GM19328 (cell line): Measurements from ENCODE around the gene CTSS.
"Not testable (repeated sequence)": the region's sequence is repeated elsewhere in the genome, so short reads cannot be mapped to it uniquely, and the experiment has no call there.

ENCODE experiments used
- ATAC-seq: cut with Tn5 transposase; IDR thresholded peaks from one replicate; pipeline ENCODE4 v1.9.1; 2021; ENCODE audit warnings: mild to moderate bottlenecking, moderate library complexity; ENCODE audit not compliant: unreplicated experiment

Gene CTSS

DNA sequence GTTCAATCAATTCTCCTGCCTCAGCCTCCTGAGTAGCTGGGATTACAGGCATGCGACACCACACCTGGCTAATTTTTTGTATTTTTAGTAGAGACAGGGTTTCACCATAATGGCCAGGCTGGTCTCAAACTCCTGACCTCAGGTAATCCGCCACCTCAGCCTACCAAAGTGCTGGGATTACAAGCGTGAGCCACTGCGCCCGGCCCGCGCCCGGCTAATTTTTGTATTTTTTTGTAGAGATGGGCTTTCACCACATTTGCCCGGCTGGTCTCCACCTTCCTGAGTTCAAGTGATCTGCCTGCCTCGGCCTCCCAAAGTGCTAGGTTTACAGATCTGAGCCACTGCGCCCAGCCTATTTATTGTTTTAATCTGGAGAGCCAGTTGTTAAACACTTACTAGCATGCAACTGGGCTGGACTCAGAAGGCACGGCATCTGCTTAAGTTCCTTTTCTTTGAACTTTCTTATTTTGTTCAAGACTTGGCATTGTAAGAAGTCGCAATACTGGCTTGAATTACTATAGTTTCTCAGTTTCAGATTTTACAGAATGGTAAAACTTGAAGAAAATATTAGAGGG lies 10.4 kb upstream of the CTSS start:
- not testable (repeated sequence) for ATAC-seq

DNA sequence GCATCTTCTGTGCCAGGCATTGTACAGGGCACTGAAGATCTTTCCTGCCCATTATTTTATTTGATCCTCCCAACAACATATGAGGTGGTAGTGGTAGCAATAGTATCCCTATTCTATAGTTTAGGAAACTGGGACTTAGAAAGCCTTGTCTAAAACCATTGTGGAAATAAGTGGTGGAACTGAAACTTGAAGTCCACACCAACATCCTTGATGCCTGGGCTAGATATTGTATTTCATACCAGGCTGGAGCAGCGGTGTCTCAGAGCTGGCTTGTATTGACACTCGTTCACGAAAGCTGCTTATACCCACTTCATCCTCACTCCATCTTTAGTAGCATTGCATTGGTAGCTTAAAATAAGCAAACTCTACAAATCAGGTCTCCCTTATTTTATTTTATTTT lies 9.7 kb upstream of the CTSS start:
- no peak for ATAC-seq

DNA sequence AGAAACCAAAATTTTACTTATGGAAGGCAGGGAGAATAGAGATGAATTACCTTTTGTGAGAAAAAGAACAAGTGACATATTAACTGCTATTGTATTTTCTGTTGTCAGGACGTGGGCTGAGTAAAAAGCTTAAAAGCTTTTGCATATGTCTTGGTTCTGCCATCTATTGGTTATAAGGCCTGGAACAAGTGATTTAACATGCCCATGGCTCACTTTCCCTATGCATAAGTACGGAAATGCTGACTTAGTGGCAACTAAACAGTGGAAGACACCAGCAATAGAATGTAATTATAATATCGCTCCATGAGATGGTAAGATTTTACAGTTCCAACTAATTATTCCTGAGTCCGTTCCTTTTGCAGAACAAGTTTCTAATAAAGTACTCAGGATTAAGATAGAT lies 6.7 kb upstream of the CTSS start:
- ATAC-seq: no peak

DNA sequence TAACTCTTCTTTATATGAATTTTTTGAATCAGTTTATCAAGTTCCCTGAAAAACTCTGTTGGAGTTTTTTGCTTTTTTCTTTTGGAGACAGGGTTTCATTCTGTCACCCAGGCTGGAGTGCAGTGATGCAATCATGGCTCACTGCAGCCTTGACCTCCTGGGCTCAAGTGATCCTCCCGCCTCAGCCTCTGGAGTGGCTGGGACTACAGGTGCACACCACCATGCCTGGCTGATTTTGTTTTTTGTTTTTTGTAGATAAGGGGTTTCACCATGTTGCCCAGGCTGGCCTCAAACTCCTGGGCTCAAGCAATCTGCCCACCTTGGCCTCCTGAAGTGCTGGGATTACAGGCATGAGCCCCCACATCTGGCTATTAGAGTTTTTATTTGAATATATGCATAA lies 2.1 kb upstream of the CTSS start:
- not testable (repeated sequence) for ATAC-seq

DNA sequence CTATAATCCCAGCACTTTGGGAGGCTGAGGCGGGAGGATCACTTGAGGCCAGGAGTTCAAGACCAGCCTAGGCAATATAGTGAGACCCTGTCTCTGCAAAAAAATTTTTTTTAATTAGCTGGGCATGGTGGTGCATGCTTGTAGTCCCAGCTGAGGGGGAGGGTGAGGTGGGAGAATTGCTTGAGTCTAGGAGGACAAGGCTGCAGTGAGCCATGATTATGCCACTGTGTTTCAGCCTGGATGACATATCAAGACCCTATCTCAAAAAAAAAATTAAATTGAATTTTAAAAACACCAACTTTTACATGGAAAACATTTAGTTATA lies 361 bp upstream of the CTSS start:
- ATAC-seq: not testable (repeated sequence)

DNA sequence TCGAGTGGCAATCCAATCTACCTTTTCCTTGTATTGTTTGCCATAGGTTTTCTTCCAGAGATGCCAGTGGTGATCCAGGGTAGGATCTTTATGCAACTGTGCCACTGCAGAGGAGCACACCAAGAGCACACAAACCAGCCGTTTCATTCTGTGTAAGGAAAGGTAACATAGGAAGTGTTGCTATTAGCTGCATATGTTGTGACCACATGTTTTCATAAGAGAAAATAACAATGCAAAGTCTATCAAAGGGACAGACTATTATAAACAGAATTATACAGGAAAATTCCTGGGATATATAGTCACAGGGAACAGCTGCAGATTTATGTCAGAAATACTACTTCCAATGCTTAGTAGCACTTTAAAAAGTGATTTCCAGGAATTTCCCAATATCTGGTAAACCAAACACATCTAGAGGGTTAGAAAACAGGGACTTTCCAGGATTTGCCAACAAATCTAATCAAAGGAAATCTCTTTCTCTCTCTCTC lies 919 bp downstream of the CTSS start:
- no peak for ATAC-seq

DNA sequence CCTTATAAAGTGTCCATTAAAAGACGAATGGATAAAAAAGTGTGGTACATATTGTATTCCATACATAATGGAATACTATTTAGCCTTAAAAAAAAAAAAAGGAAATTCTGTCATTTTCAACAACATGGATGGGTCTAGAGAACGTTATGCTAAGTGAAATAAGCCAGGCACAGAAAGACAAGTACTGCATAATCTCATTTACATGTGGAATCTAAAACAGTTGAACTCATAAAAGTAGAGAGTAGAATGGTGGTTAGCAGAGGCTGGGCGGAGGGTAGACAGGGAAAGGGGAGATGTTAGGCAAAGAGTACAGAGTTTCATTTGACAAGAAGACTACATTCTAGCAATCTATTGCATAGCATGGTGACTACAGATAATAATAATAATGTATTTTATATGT lies 2.6 kb downstream of the CTSS start:
- no peak for ATAC-seq

DNA sequence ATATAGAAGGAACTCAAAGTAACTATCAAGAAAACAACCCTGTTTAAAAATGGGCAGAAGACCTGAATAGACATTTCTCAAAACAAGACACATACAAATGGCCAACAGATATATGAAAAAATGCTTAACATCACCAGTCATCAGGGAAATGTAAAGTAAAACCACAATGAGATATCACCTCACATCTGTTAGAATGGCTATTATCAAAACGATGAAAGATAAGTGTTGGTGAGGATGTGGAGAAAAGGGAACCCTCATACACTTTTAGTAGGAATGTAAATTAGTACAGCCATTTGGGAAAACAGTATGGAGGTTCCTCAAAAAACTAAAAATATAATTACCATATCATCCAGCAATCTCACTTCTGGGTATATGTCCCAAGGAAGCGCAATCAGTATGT lies 3.0 kb downstream of the CTSS start:
- ATAC-seq: no peak

DNA sequence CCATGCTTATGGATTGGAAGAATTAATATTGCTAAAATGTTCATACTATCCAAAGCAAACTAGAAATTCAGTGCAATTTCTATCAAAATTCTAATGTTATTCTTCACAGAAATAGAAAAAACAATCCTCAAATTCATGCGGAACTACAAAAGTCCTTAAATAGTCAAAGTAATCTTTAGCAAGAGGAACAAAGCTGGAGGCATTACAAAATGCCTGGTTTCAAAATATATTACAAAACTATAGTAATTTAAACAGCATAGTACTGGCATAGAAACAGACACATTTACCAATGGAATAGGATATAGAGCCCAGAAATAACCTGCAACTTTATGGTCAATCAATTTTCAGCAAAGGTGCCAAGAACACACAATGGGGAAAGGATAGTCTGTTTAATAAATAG lies 3.8 kb downstream of the CTSS start:
- no peak for ATAC-seq

DNA sequence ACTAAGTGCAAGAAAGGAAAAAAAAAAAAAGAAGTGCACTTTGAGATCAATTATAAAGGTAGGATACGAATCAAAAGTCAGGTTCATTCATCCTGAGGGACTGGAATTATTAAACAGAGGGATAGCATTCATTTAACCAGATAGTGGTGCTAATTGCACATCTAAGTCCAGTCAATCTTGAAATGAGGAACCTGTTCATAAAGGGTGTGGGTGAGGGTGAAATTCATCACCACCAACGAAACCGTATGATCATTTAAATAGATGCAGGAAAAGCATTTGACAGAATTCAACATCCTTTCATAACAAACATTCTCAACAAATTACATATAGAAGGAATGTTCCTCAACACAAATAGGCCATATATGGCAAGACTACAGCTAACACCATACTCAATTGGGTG lies 5.6 kb downstream of the CTSS start:
- ATAC-seq: no peak

DNA sequence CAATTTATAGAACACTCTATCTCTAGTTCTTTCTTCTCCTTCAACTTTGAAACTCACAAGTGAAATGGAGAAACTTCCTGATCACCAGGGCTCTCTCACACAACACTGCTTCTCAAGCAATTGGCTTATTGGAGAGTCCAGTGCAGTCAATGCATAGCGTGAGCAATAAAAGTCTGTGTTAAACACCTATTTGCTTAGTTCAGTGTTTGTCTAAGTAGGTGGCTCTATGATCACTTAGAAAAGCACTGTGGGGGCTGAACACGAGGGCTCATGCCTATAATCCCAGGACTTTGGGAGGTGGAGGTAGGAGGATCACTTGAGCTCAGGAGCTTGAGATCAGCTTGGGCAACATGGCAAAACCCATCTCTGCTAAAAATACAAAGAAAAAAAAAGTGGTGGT lies 12.2 kb downstream of the CTSS start:
- no peak for ATAC-seq

DNA sequence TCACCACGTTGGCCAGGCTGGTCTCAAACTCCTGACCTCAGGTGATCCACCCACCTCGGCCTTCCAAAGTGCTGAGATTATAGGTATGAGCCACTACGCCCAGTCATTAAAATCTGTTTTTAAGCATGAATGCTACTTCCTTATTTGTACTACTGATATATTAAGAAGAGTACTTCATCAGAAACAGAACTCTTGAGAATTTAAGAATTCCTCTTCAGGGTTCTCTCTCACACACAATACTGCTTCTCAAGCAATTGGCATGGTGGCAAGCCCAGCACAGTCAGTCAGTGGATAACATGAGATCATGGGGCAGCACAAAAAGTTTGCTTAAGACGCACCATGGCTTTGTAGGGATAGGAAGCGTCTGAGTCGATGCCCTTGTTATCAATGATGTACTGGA lies 14.1 kb downstream of the CTSS start:
- no peak for ATAC-seq

DNA sequence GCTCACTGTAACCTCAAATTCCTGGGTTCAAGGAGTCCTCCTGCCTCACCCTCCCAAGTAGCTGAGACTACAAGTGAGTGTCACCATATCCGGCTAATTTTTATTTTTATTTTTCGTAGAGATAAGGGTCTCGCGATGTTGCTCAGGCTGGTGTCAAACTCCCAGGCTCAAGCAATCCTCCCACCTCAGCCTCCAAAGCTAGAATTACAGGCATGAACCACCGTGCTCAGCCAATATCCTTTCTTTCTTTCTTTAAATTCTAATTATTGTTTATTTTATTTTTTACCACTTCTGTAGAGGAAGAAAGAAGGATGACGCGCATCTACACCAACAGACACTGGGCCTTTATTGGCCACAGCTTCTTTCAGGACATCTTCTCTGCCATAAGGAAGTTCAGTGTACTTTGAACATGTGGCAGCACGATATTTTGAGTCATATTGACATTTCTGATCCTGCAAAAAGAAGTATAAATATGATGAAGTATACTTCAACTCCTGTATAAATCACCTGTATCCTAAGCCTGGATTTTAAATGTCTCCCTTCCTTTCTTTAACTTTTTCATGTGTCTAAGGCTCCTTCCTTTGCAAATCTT lies 15.8 kb downstream of the CTSS start:
- no peak for ATAC-seq

DNA sequence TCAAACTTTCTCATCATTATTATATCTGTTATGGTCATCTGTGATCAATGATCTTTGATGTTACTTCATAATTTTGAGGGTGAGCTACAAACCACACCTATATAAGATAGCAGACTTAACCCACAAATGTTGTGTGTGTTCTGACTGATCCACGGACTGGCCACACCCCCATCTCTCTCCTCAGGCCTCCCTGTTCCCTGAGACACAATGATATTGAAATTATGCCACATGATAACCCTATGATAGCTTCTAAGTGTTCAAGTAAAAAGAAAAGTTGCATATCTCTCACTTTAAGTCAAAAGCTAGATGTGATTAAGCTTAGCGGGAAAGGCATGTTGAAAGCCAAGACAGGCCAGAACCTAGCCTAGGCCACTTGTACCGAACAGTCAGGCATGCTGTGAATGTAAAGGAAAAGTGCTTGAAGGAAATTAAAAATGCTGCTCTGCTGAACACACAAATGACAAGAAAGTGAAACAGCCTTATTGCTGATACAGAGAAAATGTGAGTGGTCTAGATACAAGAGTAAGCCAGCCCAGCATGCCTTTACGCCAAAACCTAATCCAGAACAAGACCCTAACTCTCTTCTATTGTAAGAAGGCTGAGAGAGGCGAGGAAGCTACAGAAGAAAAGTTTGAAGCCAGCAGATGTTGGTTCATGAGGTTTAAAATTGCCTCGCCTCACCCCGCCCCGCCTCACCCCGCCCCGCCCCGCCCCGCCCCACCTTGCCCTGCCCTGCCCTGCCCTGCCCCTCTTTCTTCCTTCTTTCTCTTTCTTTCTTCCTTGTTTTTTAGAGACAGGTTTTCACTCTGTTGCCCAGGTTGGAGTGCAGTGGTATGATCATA lies 16.5 kb downstream of the CTSS start:
- ATAC-seq: no peak

DNA sequence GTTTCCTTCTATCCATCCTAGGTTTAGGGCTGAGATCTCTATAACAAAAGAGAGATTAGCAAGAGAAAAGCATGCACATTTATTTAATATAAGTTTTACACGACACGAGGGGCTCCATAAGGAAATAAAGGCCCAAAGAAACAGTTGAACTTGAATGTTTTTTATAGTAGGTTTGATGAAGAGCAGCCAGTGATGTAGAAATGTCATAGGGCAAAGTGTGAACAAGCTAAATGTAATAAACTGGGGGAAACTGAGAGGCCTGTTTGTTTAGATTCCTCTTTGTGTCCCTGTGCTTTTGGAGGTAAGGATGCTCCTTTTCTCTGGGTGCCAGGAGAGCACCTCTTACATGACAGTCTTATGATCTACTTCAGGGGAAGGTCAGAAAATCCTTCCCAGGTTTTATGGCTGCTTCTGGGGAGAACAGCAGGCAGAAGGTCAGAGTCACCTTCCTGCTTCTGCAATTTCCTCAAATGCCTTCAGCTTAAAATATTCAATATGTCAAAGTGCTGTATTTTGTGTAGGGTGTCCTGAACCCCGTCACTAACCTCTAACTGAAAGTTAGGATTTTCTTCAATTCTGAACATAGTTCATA lies 35.4 kb downstream of the CTSS start:
- ATAC-seq: no peak

DNA sequence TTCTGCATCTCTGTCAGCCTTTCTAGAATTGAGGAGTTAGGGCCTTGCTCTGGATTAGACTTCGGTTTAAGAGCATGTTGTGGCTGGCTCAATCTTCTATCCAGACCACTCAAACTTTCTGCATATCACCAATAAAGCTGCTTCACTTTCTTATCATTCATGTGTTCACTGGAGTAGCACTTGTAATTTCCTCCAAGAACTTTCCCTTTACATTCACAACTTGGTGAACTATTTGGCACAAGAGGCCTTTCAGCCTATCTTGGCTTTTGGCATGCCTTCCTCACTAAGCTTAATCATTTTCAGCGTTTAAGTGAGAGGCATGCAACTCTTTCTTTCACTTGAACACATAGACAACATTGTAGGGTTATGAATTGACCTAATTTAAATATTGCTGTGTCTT lies 41.2 kb downstream of the CTSS start:
- no peak for ATAC-seq

DNA sequence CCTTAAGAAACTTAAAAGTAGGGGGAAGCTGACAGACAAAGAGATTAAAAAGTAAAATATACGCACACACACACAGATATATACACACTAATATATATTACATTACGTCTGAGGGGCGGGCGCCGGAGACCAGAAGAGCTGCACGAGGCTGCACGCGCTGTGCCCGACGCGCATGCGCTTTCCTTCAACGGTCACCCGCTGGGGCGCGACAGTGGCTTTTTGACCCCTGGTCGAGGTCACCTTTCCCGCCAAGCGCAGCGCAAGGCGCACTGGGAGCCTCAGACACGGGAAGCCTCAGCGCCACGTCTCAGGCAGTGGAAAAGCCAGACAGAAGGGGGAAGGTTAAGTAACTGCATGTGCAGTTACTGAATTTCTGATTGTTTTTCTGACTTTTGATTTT lies 44.9 kb downstream of the CTSS start, which contains the start of gene HORMAD1:
TSS of gene HORMAD1 (minus strand) at position 193 of the 400 bp plus-strand sequence. CDS start 1,390 bp downstream, outside the sequence.
- ATAC-seq: no peak

DNA sequence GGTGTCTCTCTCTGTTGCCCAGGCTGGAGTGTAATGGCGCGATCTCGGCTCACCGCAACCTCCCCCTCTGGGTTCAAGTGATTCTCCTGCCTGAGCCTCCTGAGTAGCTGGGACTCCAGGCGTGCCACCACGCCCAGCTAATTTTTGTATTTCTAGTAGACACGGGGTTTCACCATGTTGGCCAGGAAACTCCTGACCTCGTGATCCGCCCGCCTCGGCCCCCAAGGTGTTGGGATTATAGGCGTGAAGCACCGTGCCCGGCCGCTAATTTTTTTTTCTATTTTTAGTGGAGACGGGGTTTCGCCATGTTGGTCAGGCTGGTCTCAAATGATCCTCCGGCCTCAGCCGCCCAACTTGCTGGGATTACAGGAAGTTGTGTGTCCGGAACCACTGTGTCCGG lies 45.5 kb downstream of the CTSS start:
- no peak for ATAC-seq

DNA sequence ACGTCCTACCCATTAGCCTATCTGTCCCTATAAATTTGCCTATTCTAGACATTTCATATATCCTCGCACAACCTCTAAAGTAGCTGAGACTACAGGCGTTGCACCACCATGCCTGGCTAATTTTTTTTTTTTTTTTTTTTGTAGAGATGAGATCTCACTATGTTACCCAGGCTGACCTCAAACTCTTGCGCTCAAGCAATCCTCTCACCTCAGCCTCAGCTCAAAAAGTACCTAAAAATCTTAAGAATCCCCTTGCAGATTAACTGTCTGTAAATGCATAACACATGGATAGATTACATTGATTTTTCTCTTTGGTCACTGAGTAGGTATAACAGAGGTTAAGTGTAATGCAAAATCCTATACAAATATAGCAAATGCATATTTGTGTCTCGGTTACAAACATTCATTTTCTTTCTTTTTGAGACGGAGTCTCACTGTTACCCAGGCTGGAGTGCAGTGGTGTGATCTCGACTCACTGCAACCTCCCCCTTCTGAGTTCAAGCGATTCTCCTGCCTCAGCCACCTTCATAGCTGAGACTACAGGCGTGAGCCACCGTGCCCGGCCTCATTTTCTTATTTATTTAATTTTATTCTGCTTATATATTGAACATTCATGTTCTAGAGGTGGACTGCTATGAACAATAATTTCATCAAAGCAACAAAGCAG lies 47.2 kb downstream of the CTSS start:
- ATAC-seq: no peak

DNA sequence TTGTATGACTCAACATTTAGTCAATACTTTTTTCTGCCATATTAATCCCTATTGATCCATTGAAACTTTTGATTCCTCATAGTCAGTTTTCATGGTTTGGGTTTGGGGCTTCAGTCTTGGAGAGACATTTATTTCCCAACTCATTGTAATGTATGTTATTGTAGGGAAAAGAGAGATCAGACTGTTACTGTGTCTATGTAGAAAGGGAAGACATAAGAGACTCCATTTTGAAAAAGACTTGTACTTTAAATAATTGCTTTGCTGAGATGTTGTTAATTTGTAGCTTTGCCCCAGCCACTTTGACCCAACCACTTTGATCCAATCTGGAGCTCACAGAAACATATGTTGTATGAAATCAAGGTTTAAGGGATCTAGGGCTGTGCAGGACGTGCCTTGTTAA lies 56.5 kb downstream of the CTSS start:
- ATAC-seq: not testable (repeated sequence)

DNA sequence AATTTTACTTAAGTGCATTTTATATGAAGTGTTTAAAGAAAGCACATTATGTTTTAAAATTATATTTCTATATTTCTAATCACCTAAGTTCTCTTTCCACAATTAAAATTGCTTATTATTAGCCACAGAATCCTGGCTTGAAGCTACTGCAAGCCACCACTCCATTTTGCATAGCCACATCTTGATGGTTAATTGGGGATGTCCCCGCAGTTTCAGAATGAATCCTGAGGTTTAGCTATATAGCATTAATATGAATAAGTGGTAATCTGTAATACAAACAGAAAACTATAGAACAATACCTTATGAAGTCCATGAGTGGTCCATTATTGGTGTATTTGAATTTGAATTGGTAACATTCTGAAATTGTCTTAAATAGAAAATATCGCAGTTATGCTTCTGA lies 57.0 kb downstream of the CTSS start:
- ATAC-seq: no peak
